RWPE2 (cell line): ENCODE results near the gene RABGAP1L.

Source experiments
- ATAC-seq: fragments of 200-7000 bp; cut with Tn5 transposase; 3 replicates; pipeline ENCODE4 v1.9.1; 2021; ENCODE audit warnings: low read depth
- DNase-seq: peaks from one replicate; pipeline ENCODE4 v3.0.0-alpha.2; 2020; ENCODE audit warnings: low spot score
- H3K27ac ChIP-seq: fragments of 450-650 bp; 2 replicates; pipeline ENCODE4 v1.5.1; 2017; ENCODE audit warnings: mild to moderate bottlenecking; ENCODE audit not compliant: poor library complexity, severe bottlenecking
- H3K27me3 ChIP-seq: fragments of 250-450 bp; sonication (Bioruptor Pico); 2 replicates; pipeline ENCODE4 v1.5.1; 2021; ENCODE audit warnings: mild to moderate bottlenecking, moderate library complexity; ENCODE audit not compliant: insufficient read depth, poor library complexity, severe bottlenecking
- H3K36me3 ChIP-seq: fragments of 250-450 bp; sonication (Bioruptor Pico); 2 replicates; pipeline ENCODE4 v1.5.1; 2020; ENCODE audit warnings: low read depth, mild to moderate bottlenecking, moderate library complexity
- H3K4me1 ChIP-seq: fragments of 250-450 bp; sonication (Bioruptor Pico); 2 replicates; pipeline ENCODE4 v1.5.1; 2021; ENCODE audit warnings: mild to moderate bottlenecking, moderate library complexity; ENCODE audit not compliant: insufficient read depth, poor library complexity, severe bottlenecking
- H3K4me3 ChIP-seq: fragments of 250-450 bp; sonication (Bioruptor Pico); 2 replicates; pipeline ENCODE4 v1.5.1; 2021; ENCODE audit warnings: mild to moderate bottlenecking, moderate library complexity; ENCODE audit not compliant: severe bottlenecking
- H3K9me3 ChIP-seq: fragments of 250-450 bp; sonication (Bioruptor Pico); 2 replicates; pipeline ENCODE4 v1.5.1; 2021; ENCODE audit warnings: mild to moderate bottlenecking, moderate library complexity; ENCODE audit not compliant: severe bottlenecking
- CTCF ChIP-seq: fragments of 450-650 bp; IDR thresholded peaks from one replicate; pipeline ENCODE4 v1.5.1; 2017; ENCODE audit warnings: mild to moderate bottlenecking, moderate library complexity; ENCODE audit not compliant: poor library complexity, severe bottlenecking

Gene RABGAP1L

GRCh38 chr1:174469052-174469451, 309.7 kb downstream of the RABGAP1L start:
- TF ChIP-seq CTCF: no peak
- Histone ChIP-seq H3K27ac (no peak overlapping the region), H3K9me3 (no peaks in the 10 kb centered on the region), H3K27me3 (no peaks in the 10 kb centered on the region), H3K36me3 (no peaks in the 10 kb centered on the region), H3K4me1 (no peaks in the 10 kb centered on the region), H3K4me3 (no peak overlapping the region)
- no peak for ATAC-seq
- no peak for DNase-seq

DNA sequence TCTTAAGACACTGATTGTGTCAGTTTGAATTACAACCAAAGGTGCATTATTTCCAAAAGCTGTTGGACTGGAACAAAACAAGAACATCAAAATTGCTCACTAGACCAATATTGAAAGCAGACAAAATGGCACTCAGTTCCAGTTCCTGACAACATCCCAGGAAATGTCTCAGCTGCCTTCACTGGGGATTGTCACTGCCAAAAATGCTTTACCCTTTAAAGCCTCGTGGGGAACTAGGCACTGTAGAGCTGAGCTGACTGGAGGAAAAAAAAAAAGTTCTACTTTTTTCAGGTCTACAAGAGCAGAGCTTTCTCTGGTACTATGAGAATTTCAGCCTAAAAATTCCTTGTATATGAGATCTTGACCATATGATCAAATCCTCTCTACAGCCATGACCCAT, 310.4 kb downstream of the RABGAP1L start:
- no peaks in the 10 kb centered on the region for H3K27me3 ChIP-seq
- H3K27ac ChIP-seq: no peak overlapping the region
- H3K4me3 ChIP-seq: no peak overlapping the region
- no peaks in the 10 kb centered on the region for H3K4me1 ChIP-seq
- H3K36me3 ChIP-seq: no peaks in the 10 kb centered on the region
- DNase-seq (no peak), ATAC-seq (no peak)
- no peak for TF ChIP-seq CTCF
- H3K9me3 ChIP-seq: no peaks in the 10 kb centered on the region

- Histone ChIP-seq H3K9me3 (no peaks in the 10 kb centered on the region), H3K36me3 (no peaks in the 10 kb centered on the region), H3K4me1 (no peaks in the 10 kb centered on the region), H3K27me3 (no peaks in the 10 kb centered on the region), H3K4me3 (no peak overlapping the region), H3K27ac (no peak overlapping the region)
- no peak for TF ChIP-seq CTCF
- DNase-seq: no peak
- no peak for ATAC-seq
Observed at GRCh38 chr1:174479281-174479680, 320.0 kb downstream of the RABGAP1L start.

DNA sequence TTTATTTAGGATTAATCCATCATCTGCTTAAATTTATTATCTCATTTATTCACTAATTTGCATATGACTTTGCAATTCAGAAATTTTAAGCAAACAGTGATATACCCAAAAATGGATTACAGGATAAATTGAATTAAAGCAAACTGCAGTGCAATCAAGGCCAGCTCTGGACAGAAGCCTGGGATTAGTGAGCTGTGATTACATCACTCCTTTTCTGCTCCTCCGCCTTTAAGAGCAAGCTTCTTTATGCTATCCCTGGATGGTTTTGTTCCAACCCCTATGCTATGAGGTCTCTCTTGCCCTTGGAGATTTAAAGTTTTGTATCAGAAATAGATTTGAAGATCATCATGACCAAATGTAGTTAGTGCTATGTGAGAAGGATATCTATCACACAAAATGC, 321.0 kb downstream of the RABGAP1L start:
- ATAC-seq (no peak), DNase-seq (no peak)
- TF ChIP-seq CTCF: no peak
- Histone ChIP-seq H3K27ac (no peak overlapping the region), H3K9me3 (no peaks in the 10 kb centered on the region), H3K4me1 (no peaks in the 10 kb centered on the region), H3K36me3 (no peaks in the 10 kb centered on the region), H3K27me3 (no peaks in the 10 kb centered on the region), H3K4me3 (no peak overlapping the region)

GRCh38 chr1:174491606-174492005, 332.3 kb downstream of the RABGAP1L start:
- no peak for TF ChIP-seq CTCF
- H3K4me3 ChIP-seq: no peak overlapping the region
- no peak overlapping the region for H3K27ac ChIP-seq
- ATAC-seq (no peak), DNase-seq (no peak)
- no peaks in the 10 kb centered on the region for H3K4me1 ChIP-seq
- no peaks in the 10 kb centered on the region for H3K36me3 ChIP-seq
- H3K9me3 ChIP-seq: no peaks in the 10 kb centered on the region
- no peaks in the 10 kb centered on the region for H3K27me3 ChIP-seq
